Sigmoid colon (tissue), 4 donors: ENCODE data around the gene SERHL2.
"Not testable (repeated sequence)": the region's sequence is repeated elsewhere in the genome, so short reads cannot be mapped to it uniquely, and the experiment has no call there.

ENCODE experiments used
- CTCF ChIP-seq, 4 experiments: fragments of 450-650 bp in 3 of 4; fragments of 200-600 bp in 1 of 4; IDR thresholded peaks; one replicate each; pipeline ENCODE4 v1.5.1; 2016 to 2019; ENCODE audit warnings: antibody characterized with exemption in 4 of 4, mild to moderate bottlenecking in 3 of 4, moderate library complexity in 2 of 4
- EP300 ChIP-seq, 4 donors: sonication (generic); formaldehyde crosslinking; IDR thresholded peaks; one replicate each; pipeline ENCODE4 v1.6.1; 2017; ENCODE audit warnings: antibody characterized with exemption in 4 of 4
- POLR2A ChIP-seq, 2 donors: fragments of 450-650 bp; IDR thresholded peaks; one replicate each; pipeline ENCODE4 v1.6.1; 2016; ENCODE audit warnings: antibody characterized with exemption in 2 of 2, mild to moderate bottlenecking in 2 of 2, moderate library complexity in 2 of 2

- not testable (repeated sequence) for TF ChIP-seq CTCF, POLR2A, EP300 (IDR thresholded peaks at IDR 0.05)
These were observed 14.2 kb downstream of the SERHL2 start for GRCh38 chr22:42567950-42568349.
